Activated naive CD8-positive, alpha-beta T cell treated with anti-CD3 and anti-CD28 coated beads, Interleukin-2, amount 50 U/mL, for 24 hours (primary cell): ENCODE measurements around the gene TAF3.
"Not testable (repeated sequence)": the region's sequence is repeated elsewhere in the genome, so short reads cannot be mapped to it uniquely, and the experiment has no call there.

Source experiments
- ATAC-seq: fragments of 150-1000 bp; cut with Tn5 transposase; one replicate; pipeline ENCODE4 v1.10.0; 2021
- DNase-seq: peaks from one replicate; pipeline ENCODE4 v3.0.0; 2021
- H3K27ac Mint-ChIP-seq: one replicate; pipeline ENCODE4 v1.8.0; 2021; ENCODE audit warnings: mild to moderate bottlenecking, mixed read lengths
- H3K27me3 Mint-ChIP-seq: one replicate; pipeline ENCODE4 v1.8.0; 2021; ENCODE audit warnings: mixed read lengths
- H3K36me3 Mint-ChIP-seq: one replicate; pipeline ENCODE4 v1.8.0; 2021; ENCODE audit warnings: low read depth, mixed read lengths
- H3K4me1 Mint-ChIP-seq: one replicate; pipeline ENCODE4 v1.8.0; 2021; ENCODE audit warnings: mixed read lengths
- H3K4me3 Mint-ChIP-seq: one replicate; pipeline ENCODE4 v1.8.0; 2021; ENCODE audit warnings: mild to moderate bottlenecking, moderate library complexity, mixed read lengths
- H3K9me3 Mint-ChIP-seq: one replicate; pipeline ENCODE4 v1.8.0; 2021; ENCODE audit warnings: mixed read lengths

Gene TAF3

GRCh38 chr10:7795605-7796004 lies 22.7 kb upstream of the TAF3 start:
- Mint-ChIP-seq H3K9me3 (no peaks in the 10 kb centered on the region), H3K4me3 (no peak overlapping the region), H3K27me3 (no peaks in the 10 kb centered on the region), H3K27ac (peak overlapping the region; percentile 17), H3K36me3 (peaks cover 59% of the 10 kb centered on the region), H3K4me1 (peaks cover 59% of the 10 kb centered on the region)
- ATAC-seq = no peak
- no peak for DNase-seq

DNA sequence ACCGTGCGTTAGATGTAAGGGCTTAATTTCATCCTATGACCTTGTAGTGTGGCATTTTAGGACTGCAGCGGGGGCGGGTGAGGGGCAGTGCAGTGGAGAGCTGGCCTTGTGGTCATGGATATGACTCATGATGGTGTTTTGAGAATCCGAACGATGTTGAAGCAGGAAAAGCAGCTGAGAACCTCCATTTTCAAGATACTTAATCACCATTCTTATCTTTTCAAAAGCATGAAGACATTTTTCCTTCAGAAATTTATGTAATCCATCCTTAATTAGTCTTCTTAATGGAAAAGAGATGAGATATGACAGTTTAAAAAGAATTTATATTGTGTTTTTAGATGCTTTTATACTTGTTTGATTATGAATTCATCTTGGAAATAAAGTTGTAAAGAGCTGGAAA lies 20.7 kb upstream of the TAF3 start:
- H3K27me3 Mint-ChIP-seq = no peaks in the 10 kb centered on the region
- H3K9me3 Mint-ChIP-seq = no peaks in the 10 kb centered on the region
- peaks cover 59% of the 10 kb centered on the region for H3K36me3 Mint-ChIP-seq
- H3K4me1 Mint-ChIP-seq = peaks cover 40% of the 10 kb centered on the region
- no peak overlapping the region for H3K4me3 Mint-ChIP-seq
- ATAC-seq = no peak
- H3K27ac Mint-ChIP-seq = peak overlapping the region; percentile 59
- peak; percentile 16 for DNase-seq

GRCh38 chr10:7802606-7803005 lies 15.7 kb upstream of the TAF3 start:
- Mint-ChIP-seq H3K27me3 (no peaks in the 10 kb centered on the region), H3K9me3 (no peaks in the 10 kb centered on the region)
- no peak for DNase-seq

GRCh38 chr10:7804216-7804615 lies 14.1 kb upstream of the TAF3 start:
- Mint-ChIP-seq H3K27ac (no peak overlapping the region), H3K27me3 (no peaks in the 10 kb centered on the region), H3K4me1 (no peaks in the 10 kb centered on the region), H3K36me3 (peaks cover 62% of the 10 kb centered on the region), H3K9me3 (no peaks in the 10 kb centered on the region), H3K4me3 (no peak overlapping the region)
- ATAC-seq (no peak), DNase-seq (no peak)

More at GRCh38 chr10:7802606-7803005, 15.7 kb upstream of the TAF3 start:
- Mint-ChIP-seq H3K4me3 (no peak overlapping the region), H3K27ac (no peak overlapping the region), H3K36me3 (peaks cover 65% of the 10 kb centered on the region), H3K4me1 (peaks cover under 1% of the 10 kb centered on the region)
- ATAC-seq = no peak

- H3K4me3 Mint-ChIP-seq = no peak overlapping the region
- ATAC-seq (no peak), DNase-seq (no peak)
- H3K27me3 Mint-ChIP-seq = no peaks in the 10 kb centered on the region
- H3K27ac Mint-ChIP-seq = no peak overlapping the region
- H3K9me3 Mint-ChIP-seq = no peaks in the 10 kb centered on the region
- no peaks in the 10 kb centered on the region for H3K4me1 Mint-ChIP-seq
- peaks cover 57% of the 10 kb centered on the region for H3K36me3 Mint-ChIP-seq
These were observed 13.6 kb upstream of the TAF3 start for GRCh38 chr10:7804741-7805140.

DNA sequence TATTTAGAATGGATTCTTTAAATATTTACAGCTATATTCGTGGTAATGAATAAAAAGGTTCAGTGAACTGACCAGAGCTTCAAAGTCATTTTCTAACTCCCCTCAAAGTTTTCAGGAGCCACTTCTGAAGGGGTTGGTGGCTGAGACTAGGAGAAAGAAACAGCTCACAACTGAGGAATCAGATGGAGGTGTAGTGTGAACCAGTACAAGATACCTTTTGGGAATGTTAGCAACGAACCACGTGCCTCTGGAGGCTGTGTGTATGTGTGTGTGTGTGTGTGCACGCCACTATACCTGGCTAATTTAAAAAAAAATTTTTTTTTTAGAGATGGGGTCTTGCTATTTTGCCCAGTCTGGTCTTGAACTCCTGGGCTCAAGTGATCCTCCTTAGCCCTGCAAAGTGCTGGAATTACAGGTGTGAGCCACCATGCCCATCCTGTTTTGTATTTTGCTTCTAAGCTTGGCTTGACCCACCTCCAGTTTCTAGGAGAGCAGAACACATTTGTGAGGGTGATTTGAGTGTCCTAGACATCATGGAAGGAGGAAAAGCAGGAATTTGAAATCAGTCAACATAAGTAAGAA lies 9.5 kb upstream of the TAF3 start:
- Mint-ChIP-seq H3K27me3 (no peaks in the 10 kb centered on the region), H3K4me3 (no peak overlapping the region), H3K4me1 (no peaks in the 10 kb centered on the region), H3K27ac (no peak overlapping the region), H3K9me3 (no peaks in the 10 kb centered on the region), H3K36me3 (peaks cover 27% of the 10 kb centered on the region)
- ATAC-seq = no peak
- no peak for DNase-seq

GRCh38 chr10:7810443-7810842 lies 7.9 kb upstream of the TAF3 start:
- H3K4me3 Mint-ChIP-seq = no peak overlapping the region
- no peak for DNase-seq

DNA sequence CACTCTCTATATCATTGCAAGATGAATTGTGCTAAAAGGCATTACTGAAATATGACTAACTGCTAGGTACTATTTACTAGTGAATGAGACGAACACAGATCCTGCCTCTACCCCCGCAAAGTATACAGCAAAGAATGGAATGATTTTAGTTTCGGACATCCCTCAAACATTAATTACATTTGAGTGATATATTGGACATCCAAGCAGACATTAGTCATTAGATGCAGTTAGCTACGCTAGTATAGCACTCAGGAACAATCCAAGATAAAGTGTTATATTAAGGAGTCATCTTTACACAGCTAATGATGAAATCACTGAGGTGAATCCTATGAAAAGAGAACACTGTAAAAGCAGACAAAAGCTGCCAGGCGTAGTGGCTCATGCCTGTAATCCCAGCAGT lies 7.3 kb upstream of the TAF3 start:
- Mint-ChIP-seq H3K9me3 (no peaks in the 10 kb centered on the region), H3K27ac (no peak overlapping the region), H3K4me3 (no peak overlapping the region), H3K27me3 (no peaks in the 10 kb centered on the region), H3K36me3 (peaks cover 13% of the 10 kb centered on the region), H3K4me1 (no peaks in the 10 kb centered on the region)
- DNase-seq (no peak), ATAC-seq (no peak)

More at GRCh38 chr10:7810443-7810842, 7.9 kb upstream of the TAF3 start:
- Mint-ChIP-seq H3K27me3 (no peaks in the 10 kb centered on the region), H3K4me1 (no peaks in the 10 kb centered on the region), H3K36me3 (peaks cover 13% of the 10 kb centered on the region), H3K27ac (no peak overlapping the region), H3K9me3 (no peaks in the 10 kb centered on the region)
- ATAC-seq = no peak

GRCh38 chr10:7811743-7812142 lies 6.6 kb upstream of the TAF3 start:
- not testable (repeated sequence) for DNase-seq, ATAC-seq, H3K4me1 Mint-ChIP-seq, H3K27me3 Mint-ChIP-seq, H3K9me3 Mint-ChIP-seq, H3K27ac Mint-ChIP-seq, H3K4me3 Mint-ChIP-seq
- H3K36me3 Mint-ChIP-seq = peaks cover 11% of the 10 kb centered on the region

DNA sequence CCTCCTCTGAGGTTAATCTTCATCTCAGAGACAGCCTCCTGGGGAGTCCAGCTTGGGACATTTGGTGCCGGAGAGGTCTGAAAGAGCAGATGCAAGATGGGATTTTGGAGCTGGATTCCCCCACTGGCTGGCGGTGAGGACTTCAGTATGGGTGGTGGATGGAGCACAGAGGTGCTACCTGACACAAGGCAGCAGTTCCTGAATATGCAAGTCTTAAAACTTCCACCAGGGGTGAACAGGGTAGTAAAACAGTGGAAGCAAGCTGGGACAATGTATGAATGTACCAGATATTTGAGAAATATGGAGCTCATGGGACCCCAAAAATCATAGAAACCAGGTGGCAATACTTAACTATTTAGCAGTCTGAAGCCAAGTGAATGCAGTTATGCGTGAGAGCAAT lies 4.8 kb upstream of the TAF3 start:
- H3K4me3 Mint-ChIP-seq = no peak overlapping the region
- DNase-seq (no peak), ATAC-seq (no peak)
- H3K27ac Mint-ChIP-seq = no peak overlapping the region
- no peaks in the 10 kb centered on the region for H3K36me3 Mint-ChIP-seq
- no peaks in the 10 kb centered on the region for H3K9me3 Mint-ChIP-seq
- no peaks in the 10 kb centered on the region for H3K27me3 Mint-ChIP-seq
- peaks cover 13% of the 10 kb centered on the region for H3K4me1 Mint-ChIP-seq

GRCh38 chr10:7817576-7817975 lies 729 bp upstream of the TAF3 start:
- Mint-ChIP-seq H3K27ac (no peak overlapping the region), H3K36me3 (peaks cover 4% of the 10 kb centered on the region), H3K4me1 (peaks cover 38% of the 10 kb centered on the region), H3K4me3 (peak overlapping the region; percentile 99), H3K9me3 (no peaks in the 10 kb centered on the region), H3K27me3 (no peaks in the 10 kb centered on the region)
- ATAC-seq (no peak), DNase-seq (no peak)

- Mint-ChIP-seq H3K9me3 (no peaks in the 10 kb centered on the region), H3K4me3 (peak overlapping the region; percentile 99), H3K27ac (peak overlapping the region; percentile 92), H3K36me3 (peaks cover 4% of the 10 kb centered on the region), H3K4me1 (peaks cover 38% of the 10 kb centered on the region), H3K27me3 (no peaks in the 10 kb centered on the region)
- DNase-seq (no peak), ATAC-seq (no peak)
These were observed 366 bp upstream of the TAF3 start for GRCh38 chr10:7817984-7818294.

GRCh38 chr10:7819121-7819460 lies 786 bp downstream of the TAF3 start:
- peak; percentile 20 for ATAC-seq

GRCh38 chr10:7824251-7824650 lies 5.9 kb downstream of the TAF3 start:
- Mint-ChIP-seq H3K4me3 (no peak overlapping the region), H3K4me1 (peaks cover 31% of the 10 kb centered on the region), H3K9me3 (no peaks in the 10 kb centered on the region), H3K27ac (no peak overlapping the region), H3K27me3 (no peaks in the 10 kb centered on the region), H3K36me3 (peaks cover 29% of the 10 kb centered on the region)
- ATAC-seq = no peak
- no peak for DNase-seq

More at GRCh38 chr10:7819121-7819460, 786 bp downstream of the TAF3 start:
- H3K27me3 Mint-ChIP-seq = no peaks in the 10 kb centered on the region
- H3K9me3 Mint-ChIP-seq = no peaks in the 10 kb centered on the region
- peak overlapping the region; percentile 99 for H3K4me3 Mint-ChIP-seq
- H3K4me1 Mint-ChIP-seq = peaks cover 38% of the 10 kb centered on the region
- peaks cover 4% of the 10 kb centered on the region for H3K36me3 Mint-ChIP-seq
- peak overlapping the region; percentile 92 for H3K27ac Mint-ChIP-seq
- DNase-seq = peak; percentile 23

- DNase-seq (no peak), ATAC-seq (peak; percentile 54)
- Mint-ChIP-seq H3K27ac (peak overlapping the region; percentile 42), H3K9me3 (no peaks in the 10 kb centered on the region), H3K4me1 (peaks cover 17% of the 10 kb centered on the region), H3K36me3 (peaks cover 36% of the 10 kb centered on the region), H3K27me3 (no peaks in the 10 kb centered on the region), H3K4me3 (no peak overlapping the region)
These were observed 8.7 kb downstream of the TAF3 start for GRCh38 chr10:7826971-7827370.

- no peak overlapping the region for H3K4me3 Mint-ChIP-seq
- H3K36me3 Mint-ChIP-seq = peaks cover 37% of the 10 kb centered on the region
- ATAC-seq = no peak
- peaks cover 21% of the 10 kb centered on the region for H3K4me1 Mint-ChIP-seq
- H3K27ac Mint-ChIP-seq = no peak overlapping the region
- no peak for DNase-seq
- H3K9me3 Mint-ChIP-seq = no peaks in the 10 kb centered on the region
- H3K27me3 Mint-ChIP-seq = no peaks in the 10 kb centered on the region
These were observed 11.1 kb downstream of the TAF3 start for GRCh38 chr10:7829289-7829834.
